SK-N-SH (cell line): ENCODE data around the gene VAV1. TPM values are rescaled to one million over a fixed set of nuclear protein-coding genes. Genes with fewer than 3 reads are reported as not detected.

Source experiments
- CTCF ChIA-PET: fragments of 300-600, 350-600 bp; formaldehyde crosslinking; extraction: SDS; loops from one replicate; lab custom pipeline; 2021; lab: Yijun Ruan, JAX
- POLR2A ChIA-PET: fragments of 350-600 bp; sonication (Branson Sonifier 250); formaldehyde crosslinking; extraction: SDS; loops from one replicate; lab custom pipeline; 2020; ENCODE audit warnings: antibody characterized with exemption, inconsistent platforms; lab: Yijun Ruan, JAX
- DNase-seq: peaks from one replicate; pipeline ENCODE4 v3.0.0; 2012
- H2AFZ ChIP-seq: fragments of 200-600 bp; sonication (generic); 2 replicates; pipeline ENCODE4 v1.8.1; 2016; ENCODE audit warnings: antibody characterized with exemption, mild to moderate bottlenecking, low read depth
- H3F3A ChIP-seq: fragments of 200-600 bp; sonication (generic); replicated peaks from 2 replicates; pipeline ENCODE3; 2016; ENCODE audit warnings: antibody characterized with exemption, mild to moderate bottlenecking; ENCODE audit not compliant: insufficient read depth
- H3K27ac ChIP-seq, 2 experiments: fragments of 200-500 bp in 1 of 2; fragments of 200-600 bp in 1 of 2; sonication (Bioruptor generic) in 1 of 2; sonication (generic), shearing (Covaris generic) in 1 of 2; 2 replicates each; pipeline versions ENCODE4 v1.5.1 to v1.6.1; 2014 to 2016; ENCODE audit warnings: low read depth in 2 of 2, inconsistent platforms in 1 of 2, low read length in 1 of 2, mild to moderate bottlenecking in 1 of 2, mixed read lengths in 1 of 2
- H3K27me3 ChIP-seq: fragments of 200-600 bp; sonication (generic), shearing (Covaris generic); 2 replicates; pipeline ENCODE4 v1.6.1; 2016; ENCODE audit warnings: mixed run types; ENCODE audit not compliant: insufficient read depth
- H3K36me3 ChIP-seq, 2 experiments: fragments of 200-500 bp in 1 of 2; fragments of 200-600 bp in 1 of 2; sonication (Bioruptor generic) in 1 of 2; sonication (generic) in 1 of 2; replicated peaks in 1 of 2; 2 replicates each; pipeline versions ENCODE3 to v1.5.1; 2014 to 2016; ENCODE audit warnings: low read length in 1 of 2, mild to moderate bottlenecking in 1 of 2; ENCODE audit not compliant: insufficient read depth in 2 of 2, control insufficient read depth in 1 of 2
- H3K4me1 ChIP-seq, 2 experiments: fragments of 200-500 bp in 1 of 2; fragments of 200-600 bp in 1 of 2; sonication (Bioruptor generic) in 1 of 2; sonication (generic), shearing (Covaris generic) in 1 of 2; 2 replicates each; pipeline versions ENCODE4 v1.5.1 to v1.6.1; 2014 to 2016; ENCODE audit warnings: low read depth in 1 of 2, low read length in 1 of 2, mixed run types in 1 of 2; ENCODE audit not compliant: insufficient read depth in 2 of 2, control insufficient read depth in 1 of 2
- H3K4me2 ChIP-seq: fragments of 200-600 bp; sonication (generic), shearing (Covaris generic); 2 replicates; pipeline ENCODE4 v1.6.1; 2017; ENCODE audit warnings: mixed run types
- H3K4me3 ChIP-seq, 2 experiments: fragments of 200-500 bp in 1 of 2; fragments of 200-600 bp in 1 of 2; sonication (Bioruptor generic) in 1 of 2; sonication (generic), shearing (Covaris generic) in 1 of 2; 2 replicates each; pipeline versions ENCODE4 v1.5.1 to v1.8.1; 2014 to 2016; ENCODE audit warnings: low read depth in 2 of 2, inconsistent platforms in 1 of 2, low read length in 1 of 2, mild to moderate bottlenecking in 1 of 2, mixed read lengths in 1 of 2, moderate library complexity in 1 of 2
- H3K79me2 ChIP-seq: fragments of 200-600 bp; sonication (generic); 2 replicates; pipeline ENCODE4 v1.8.1; 2017; ENCODE audit warnings: mild to moderate bottlenecking; ENCODE audit not compliant: insufficient read depth
- H3K9ac ChIP-seq: fragments of 200-600 bp; sonication (generic); 2 replicates; pipeline ENCODE4 v1.6.1; 2017; ENCODE audit warnings: mixed run types
- H3K9me2 ChIP-seq: fragments of 200-600 bp; sonication (generic); 2 replicates; pipeline ENCODE4 v1.6.1; 2017; ENCODE audit warnings: mixed run types
- H3K9me3 ChIP-seq: fragments of 200-600 bp; sonication (generic); 2 replicates; pipeline ENCODE4 v1.6.1; 2017; ENCODE audit warnings: mixed run types, mild to moderate bottlenecking, moderate library complexity
- H4K20me1 ChIP-seq: fragments of 200-600 bp; sonication (generic); 2 replicates; pipeline ENCODE4 v1.6.1; 2017; ENCODE audit warnings: mild to moderate bottlenecking, mixed run types; ENCODE audit not compliant: insufficient read depth
- EP300 ChIP-seq, 2 experiments: IDR thresholded peaks; 2 replicates each; pipeline versions ENCODE4 v1.4.0 to v1.6.1; 2012; ENCODE audit warnings: borderline replicate concordance in 1 of 2, low read depth in 1 of 2, low read length in 1 of 2
- FOSL2 ChIP-seq: IDR thresholded peaks from 2 replicates; pipeline ENCODE4 v1.4.0; 2012; ENCODE audit warnings: low read depth, mild to moderate bottlenecking, moderate library complexity, borderline replicate concordance
- GATA2 ChIP-seq: sonication (generic); formaldehyde crosslinking; IDR thresholded peaks from 2 replicates; pipeline ENCODE4 v1.5.0; 2020; ENCODE audit warnings: mild to moderate bottlenecking, missing genetic modification reagents
- MXI1 ChIP-seq: IDR thresholded peaks from 2 replicates; pipeline ENCODE4 v1.6.1; 2012; ENCODE audit warnings: mild to moderate bottlenecking, low read depth, low read length, improper control_type of control experiment
- SMC3 ChIP-seq: IDR thresholded peaks from 2 replicates; pipeline ENCODE4 v1.6.1; 2012; ENCODE audit warnings: low read depth, low read length, improper control_type of control experiment
- YY1 ChIP-seq: IDR thresholded peaks from 2 replicates; pipeline ENCODE4 v1.4.0; 2012; ENCODE audit warnings: low read depth, mild to moderate bottlenecking
- WGBS: methylation state at CpG from one replicate; pipeline ENCODE4 v1.1.6; 2017; ENCODE audit warnings: low lambda C conversion rate; 5-methylcytosine and 5-hydroxymethylcytosine counted together
- polyA plus RNA-seq, 3 experiments: library from polyadenylated mRNA; depleted of rRNA; stranded (reverse); fragments of >200 nt; gene quantifications; 2 replicates each; pipeline ENCODE4 v1.2.3, GENCODE V29; 2012
- TF ChIP-seq, protein P1 (sequence below): IDR thresholded peaks from 2 replicates; pipeline ENCODE4 v1.4.0; 2012; ENCODE audit warnings: low read depth

The VAV1 gene
- polyA plus RNA-seq, 1 of the 3 experiments (the other 2 are of a cell fraction): 0.02 TPM

DNA sequence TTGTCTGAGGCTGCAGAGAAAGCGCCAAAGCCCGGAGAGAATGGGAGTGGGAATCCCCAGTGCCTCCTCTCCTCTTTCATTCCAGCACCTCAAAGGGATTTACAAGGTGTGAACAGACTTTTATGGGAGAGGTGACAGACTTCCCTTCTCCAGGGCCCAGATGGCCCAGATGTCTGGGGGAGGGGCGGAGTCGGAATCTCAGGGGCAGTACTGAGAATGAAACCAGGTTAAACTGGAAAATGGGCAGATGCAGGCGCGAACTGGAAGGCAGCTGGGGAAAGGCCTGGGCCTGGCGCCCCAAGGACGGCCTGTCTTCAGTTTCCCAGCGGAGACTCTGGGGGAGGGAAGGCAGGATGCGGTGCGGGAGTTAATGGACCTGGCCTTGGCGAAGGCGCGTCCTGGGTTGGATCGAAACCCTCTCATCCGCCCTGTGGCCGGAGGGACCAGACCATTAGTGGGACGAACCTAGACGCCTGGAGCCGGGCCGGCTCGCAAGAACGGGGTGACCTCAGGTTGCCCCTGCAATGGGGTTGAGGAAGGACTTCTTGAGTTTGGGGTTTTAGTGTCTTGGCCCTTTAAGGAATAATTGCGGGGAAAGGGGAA is 33.6 kb upstream of the VAV1 start:
- no peaks in the 10 kb centered on the region for H3K27me3 ChIP-seq
- H3K4me3 ChIP-seq: peak overlapping the region in 1 of 2 experiments; percentile 28; a peak in 2 of 4 replicates
- peak overlapping the region; percentile 97 for H2AFZ ChIP-seq
- H4K20me1 ChIP-seq: no peaks in the 10 kb centered on the region
- H3K4me2 ChIP-seq: peak overlapping the region; percentile 61; the same call in 1 of the 2 replicates
- ChIA-PET CTCF (interaction anchor here (0.6 to 2.0 kb wide), 7 partner anchors 11 to 132 kb away, joined by 3 to 24 read pairs (median 3); no protein-coding TSS in a partner anchor), POLR2A (interaction anchor here (0.6 kb wide), 1 partner anchor 110 kb away, joined by 4 read pairs; no protein-coding TSS in a partner anchor)
- peaks cover 46% of the 10 kb centered on the region for H3K79me2 ChIP-seq
- peaks cover 23% of the 10 kb centered on the region in 2 experiments; a peak in 3 of 4 replicates for H3K4me1 ChIP-seq
- TF ChIP-seq SMC3 (no peak), EP300 (IDR thresholded peaks at IDR 0.05; ENCODE audit: borderline replicate concordance in 1 of 2, low read depth in 1 of 2, low read length in 1 of 2) (no peak), YY1 (no peak), MXI1 (no peak), GATA2 (CRISPR knock-in tag) (no peak)
- H3K9me3 ChIP-seq: no peaks in the 10 kb centered on the region
- peaks cover 31% of the 10 kb centered on the region for H3F3A ChIP-seq
- H3K36me3 ChIP-seq: peaks cover 5 to 12% of the 10 kb centered on the region in 2 experiments
- DNase-seq: no peak
- H3K9ac ChIP-seq: no peak overlapping the region
- H3K27ac ChIP-seq: peak overlapping the region; percentile 51 to 82; a peak in 3 of 4 replicates
- no peaks in the 10 kb centered on the region for H3K9me2 ChIP-seq
- 56% methylated on average over 23 of the region's 24 CpGs for WGBS

DNA sequence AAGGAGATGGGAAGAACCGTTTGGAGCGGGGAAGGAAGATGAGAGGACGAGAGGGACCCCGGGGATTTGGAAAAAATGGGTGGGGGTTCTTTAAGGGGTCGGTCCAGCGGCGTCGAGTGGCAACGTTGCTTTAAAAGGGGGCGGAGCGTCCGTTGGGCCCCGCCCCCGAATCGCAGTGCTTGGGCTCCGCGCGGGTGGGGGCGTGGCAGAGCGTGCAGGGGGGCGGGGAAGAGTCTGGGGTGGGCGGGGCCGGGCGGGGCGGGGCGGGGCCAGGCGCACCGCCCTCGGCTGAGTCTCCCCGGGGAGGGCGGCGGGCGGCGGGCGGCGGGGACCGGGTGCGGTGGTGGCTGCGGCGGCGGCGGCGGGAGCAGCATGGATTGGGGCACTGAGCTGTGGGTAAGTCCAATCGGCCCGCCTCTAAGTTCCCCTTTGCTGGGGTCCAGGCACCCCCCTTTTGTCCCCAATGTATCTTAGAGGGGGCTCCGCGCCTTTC is 33.1 kb upstream of the VAV1 start, which contains the start of gene TRIP10:
Gene TRIP10 (plus strand): TSS at position 291 of the 493 bp plus-strand sequence. CDS start 82 bp downstream, at position 373.
- CTCF ChIA-PET: interaction anchor here (1.4 to 2.0 kb wide), 2 partner anchors 10 to 124 kb away, joined by 3 to 24 read pairs; no protein-coding TSS in a partner anchor
- peaks cover 35% of the 10 kb centered on the region for H3F3A ChIP-seq

More for the DNA sequence above, 33.1 kb upstream of the VAV1 start, which contains the start of gene TRIP10:
- Histone ChIP-seq H3K4me2 (peak within 1 kb of the TSS; percentile 99), H3K36me3 (peaks cover 5 to 13% of the 10 kb centered on the region in 2 experiments), H3K27ac (peak within 1 kb of the TSS; percentile 51 to 82; a peak in 3 of 4 replicates), H3K9me2 (no peaks in the 10 kb centered on the region)
- DNase-seq: peak; percentile 94
- WGBS: 1% methylated on average over 17 of the region's 47 CpGs
- TF ChIP-seq, protein P1, sequence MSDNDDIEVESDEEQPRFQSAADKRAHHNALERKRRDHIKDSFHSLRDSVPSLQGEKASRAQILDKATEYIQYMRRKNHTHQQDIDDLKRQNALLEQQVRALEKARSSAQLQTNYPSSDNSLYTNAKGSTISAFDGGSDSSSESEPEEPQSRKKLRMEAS: peak; percentile 11; the same call in 1 of the 2 replicates
- TF ChIP-seq FOSL2: no peak
- TF ChIP-seq, all 33 proteins: peak for 1
- Histone ChIP-seq H2AFZ (peak within 1 kb of the TSS; percentile 97), H3K9me3 (no peaks in the 10 kb centered on the region), H3K27me3 (no peaks in the 10 kb centered on the region), H3K4me3 (peak within 1 kb of the TSS; percentile 89 to 98), H3K4me1 (peaks cover 23 to 29% of the 10 kb centered on the region in 2 experiments; a peak in 3 of 4 replicates), H3K9ac (peak within 1 kb of the TSS; percentile 79), H4K20me1 (no peaks in the 10 kb centered on the region), H3K79me2 (peaks cover 46% of the 10 kb centered on the region)
- POLR2A ChIA-PET: no interaction called here
